GM19372 (cell line): Measurements from ENCODE around the gene KLHL22.

Source experiments
- ATAC-seq: cut with Tn5 transposase; IDR thresholded peaks from one replicate; pipeline ENCODE4 v1.9.1; 2021; ENCODE audit warnings: mild to moderate bottlenecking, low read depth, moderate library complexity; ENCODE audit not compliant: unreplicated experiment

KLHL22 gene

GRCh38 chr22:20435436-20436306 lies 59.9 kb downstream of the KLHL22 start:
- ATAC-seq: no peak

- ATAC-seq: no peak
Observed at GRCh38 chr22:20434773-20435172, 60.8 kb downstream of the KLHL22 start.

DNA sequence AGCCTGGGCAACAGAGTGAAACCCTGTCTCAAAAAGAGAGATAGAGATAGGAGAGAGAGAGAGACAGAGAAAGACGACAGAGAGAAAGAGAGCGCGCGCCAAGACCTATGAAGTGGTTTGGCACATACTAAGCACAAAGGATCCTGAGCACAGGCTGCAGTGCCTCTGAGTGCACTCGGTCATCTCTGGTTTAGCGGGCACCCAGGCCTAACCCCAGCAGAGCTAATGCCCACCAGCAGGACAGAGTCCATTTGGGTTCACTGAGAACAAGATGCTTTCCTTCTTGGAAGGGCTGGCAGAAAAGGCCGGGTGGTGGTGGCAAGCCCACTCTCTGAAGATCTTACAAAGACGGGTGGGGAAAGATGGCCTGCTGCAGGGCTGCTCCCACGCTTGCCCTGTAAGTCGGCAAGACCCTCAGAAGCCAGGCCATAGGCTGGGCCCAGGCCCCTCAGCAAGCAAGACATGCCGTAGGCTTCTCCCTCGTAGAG lies 61.3 kb downstream of the KLHL22 start:
- no peak for ATAC-seq

- no peak for ATAC-seq
Observed at GRCh38 chr22:20433686-20434241, 61.8 kb downstream of the KLHL22 start.

DNA sequence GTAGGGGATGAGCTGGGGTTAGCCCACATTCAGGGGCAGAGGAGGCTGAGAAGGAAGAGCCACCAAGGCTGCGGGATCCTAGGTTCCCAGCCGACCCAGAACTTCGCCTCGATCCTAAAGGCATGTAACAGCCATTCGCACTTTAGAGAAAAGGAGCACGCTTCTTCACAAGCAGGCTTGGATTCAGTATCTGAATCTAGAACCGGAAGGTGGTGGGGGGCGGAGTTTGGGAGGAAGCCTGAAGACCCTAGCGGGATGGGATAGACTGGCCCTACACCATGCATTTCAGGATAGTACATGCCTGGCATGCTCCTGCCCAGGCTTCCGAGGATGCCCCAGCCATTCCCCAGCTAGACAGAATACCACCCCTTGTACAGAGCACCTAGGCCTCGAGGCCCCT lies 62.4 kb downstream of the KLHL22 start:
- no peak for ATAC-seq

DNA sequence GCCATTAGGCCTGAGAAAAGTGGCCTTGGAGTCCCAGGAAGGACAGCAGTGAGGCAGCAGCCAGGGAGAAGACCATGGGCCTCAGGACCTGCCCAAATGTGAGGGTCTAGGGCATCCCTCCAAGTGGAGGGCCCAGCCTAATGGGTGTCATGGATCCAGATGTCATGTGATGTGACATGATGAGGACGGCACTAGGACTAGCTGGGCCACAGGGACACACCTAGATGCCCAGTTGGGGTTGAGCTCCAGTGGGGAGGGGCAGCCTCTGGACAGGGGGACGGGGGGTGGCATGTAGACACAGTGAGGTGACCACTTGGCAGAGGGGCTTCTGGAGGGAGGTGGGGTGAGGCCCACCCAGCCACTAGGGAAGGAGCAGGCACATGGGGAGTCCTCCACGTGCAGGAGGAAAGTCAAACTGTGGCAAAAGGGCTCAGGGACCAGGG lies 63.3 kb downstream of the KLHL22 start:
- no peak for ATAC-seq

- no peak for ATAC-seq
Observed at GRCh38 chr22:20431511-20432192, 63.9 kb downstream of the KLHL22 start.

- ATAC-seq: no peak
Observed at GRCh38 chr22:20430720-20431510, 64.7 kb downstream of the KLHL22 start.

- ATAC-seq: no peak
Observed at GRCh38 chr22:20430101-20430719, 65.4 kb downstream of the KLHL22 start.

GRCh38 chr22:20429254-20430100 lies 66.1 kb downstream of the KLHL22 start:
- peak; percentile 54 for ATAC-seq

GRCh38 chr22:20428496-20429253 lies 66.9 kb downstream of the KLHL22 start:
- ATAC-seq: no peak

GRCh38 chr22:20427945-20428417 lies 67.6 kb downstream of the KLHL22 start:
- ATAC-seq: no peak

GRCh38 chr22:20427104-20427944 lies 68.3 kb downstream of the KLHL22 start:
- ATAC-seq: no peak

- ATAC-seq: no peak
Observed at GRCh38 chr22:20426259-20426615, 69.4 kb downstream of the KLHL22 start.

DNA sequence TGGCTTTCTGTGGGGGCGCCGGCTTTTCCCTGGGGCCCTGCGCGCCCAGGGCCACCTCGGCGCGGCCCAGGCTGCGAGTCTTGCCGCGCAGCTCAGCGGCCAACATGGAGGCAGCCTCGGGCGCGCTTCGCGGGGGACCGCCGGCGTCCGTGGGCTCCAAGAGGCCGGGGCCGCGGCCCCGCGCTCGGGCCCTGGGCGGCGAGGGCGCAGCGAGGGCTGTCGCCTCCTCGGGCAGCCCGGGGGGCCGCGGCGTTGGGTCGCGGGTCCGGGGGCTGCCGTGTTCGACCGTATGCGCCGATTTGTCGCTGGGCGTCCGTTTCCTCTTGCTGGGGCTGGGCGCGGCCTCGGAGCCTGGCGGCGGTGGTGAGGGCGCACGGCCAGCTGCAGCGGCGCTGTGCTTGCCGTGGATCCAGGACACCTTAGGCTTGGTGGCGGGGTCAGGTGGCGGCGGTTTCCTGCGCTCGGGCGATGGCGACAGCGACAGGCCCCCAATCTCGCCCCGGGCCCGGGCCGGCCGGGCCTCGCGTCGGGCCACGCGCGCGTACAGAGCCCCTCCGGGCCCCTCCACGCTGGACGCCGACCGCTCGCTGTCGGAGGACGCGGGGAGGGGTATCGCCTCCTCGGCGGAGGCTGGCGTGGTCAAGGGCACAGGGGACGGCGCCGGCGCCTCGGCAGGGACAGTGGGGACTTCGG lies 69.9 kb downstream of the KLHL22 start:
- ATAC-seq: no peak

- no peak for ATAC-seq
Observed at GRCh38 chr22:20424932-20425565, 70.5 kb downstream of the KLHL22 start.

DNA sequence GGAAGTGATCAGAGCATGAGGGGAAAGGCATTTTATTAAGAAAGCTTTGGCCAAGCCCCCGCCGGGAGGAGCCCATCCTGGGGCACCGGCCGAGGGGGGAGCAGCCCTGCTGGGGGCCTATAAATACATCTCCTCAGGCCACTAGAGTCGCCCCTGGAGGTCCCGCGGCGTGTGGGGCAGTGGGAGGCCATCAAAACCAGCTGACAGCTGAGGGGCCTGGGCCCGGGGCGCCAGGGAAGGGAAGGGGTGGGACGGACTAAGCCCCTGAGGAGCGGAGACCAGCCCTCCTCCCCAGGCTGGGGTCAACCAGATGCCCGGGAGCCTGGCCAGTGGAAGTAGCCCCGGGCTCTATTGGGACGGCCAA lies 71.0 kb downstream of the KLHL22 start:
- ATAC-seq: no peak
